GM18861 (cell line): Measurements from ENCODE around the gene RUSC1.
"Not testable (repeated sequence)": the region's sequence is repeated elsewhere in the genome, so short reads cannot be mapped to it uniquely, and the experiment has no call there.

ENCODE experiments used
- ATAC-seq: cut with Tn5 transposase; IDR thresholded peaks from one replicate; pipeline ENCODE4 v1.9.1; 2021; ENCODE audit not compliant: unreplicated experiment

Gene RUSC1

GRCh38 chr1:155322953-155323728 is 2.4 kb downstream of the RUSC1 start:
- no peak for ATAC-seq

GRCh38 chr1:155323729-155324036 is 3.0 kb downstream of the RUSC1 start:
- ATAC-seq: no peak

GRCh38 chr1:155324037-155324716 is 3.5 kb downstream of the RUSC1 start:
- peak; percentile 44 for ATAC-seq

GRCh38 chr1:155324717-155325602 is 4.3 kb downstream of the RUSC1 start:
- ATAC-seq: no peak

GRCh38 chr1:155325603-155325893 is 4.9 kb downstream of the RUSC1 start:
- ATAC-seq: no peak

- ATAC-seq: no peak
These were observed 5.4 kb downstream of the RUSC1 start for GRCh38 chr1:155326020-155326526.

GRCh38 chr1:155326631-155327037 is 5.9 kb downstream of the RUSC1 start:
- no peak for ATAC-seq

GRCh38 chr1:155327981-155328380 is 7.3 kb downstream of the RUSC1 start:
- no peak for ATAC-seq

- not testable (repeated sequence) for ATAC-seq
These were observed 8.2 kb downstream of the RUSC1 start for GRCh38 chr1:155328856-155329255.

- no peak for ATAC-seq
These were observed 9.4 kb downstream of the RUSC1 start for GRCh38 chr1:155329980-155330598.

GRCh38 chr1:155334962-155335361 is 14.3 kb downstream of the RUSC1 start:
- no peak for ATAC-seq

GRCh38 chr1:155339515-155340097 is 18.9 kb downstream of the RUSC1 start:
- no peak for ATAC-seq

GRCh38 chr1:155342842-155343241 is 22.1 kb downstream of the RUSC1 start:
- no peak for ATAC-seq

- ATAC-seq: no peak
These were observed 31.9 kb downstream of the RUSC1 start for GRCh38 chr1:155352631-155353030.

- no peak for ATAC-seq
These were observed 39.4 kb downstream of the RUSC1 start for GRCh38 chr1:155360051-155360450.

GRCh38 chr1:155379180-155379579 is 58.5 kb downstream of the RUSC1 start:
- no peak for ATAC-seq

- ATAC-seq: no peak
These were observed 59.0 kb downstream of the RUSC1 start for GRCh38 chr1:155379631-155380090.
